ENCODE results near the gene BACE1.

DNA sequence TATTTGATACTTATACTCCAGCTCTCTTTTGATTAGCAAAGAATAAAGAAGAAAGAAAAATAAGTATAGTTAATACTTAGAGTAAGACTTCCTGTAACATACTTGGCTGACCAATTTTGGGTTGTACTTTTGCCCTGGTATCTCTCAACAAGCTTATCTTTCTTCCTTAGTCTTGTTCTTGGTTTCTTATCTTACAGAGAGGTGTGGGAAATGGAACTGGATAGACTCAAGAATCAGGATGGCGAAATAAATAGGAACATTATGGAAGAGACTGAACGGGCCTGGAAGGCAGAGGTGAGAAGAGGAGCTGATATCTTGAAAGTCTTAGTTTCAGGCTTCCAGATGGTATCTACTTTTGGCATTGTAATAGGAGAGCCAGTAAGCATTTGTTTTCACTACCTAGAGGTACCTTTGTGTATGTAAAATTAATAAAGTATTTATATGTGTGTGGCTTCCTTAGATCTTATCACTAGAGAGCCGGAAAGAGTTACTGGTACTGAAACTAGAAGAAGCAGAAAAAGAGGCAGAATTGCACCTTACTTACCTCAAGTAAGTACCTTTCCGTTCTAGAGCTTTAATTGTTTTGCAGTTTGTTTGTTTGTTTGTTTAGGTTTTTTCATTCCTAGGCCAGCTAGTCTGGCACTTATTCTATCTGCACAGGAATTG is 36.2 kb downstream of the BACE1 start:
- no peak for TF ChIP-seq CTCF (IDR thresholded peaks at IDR 0.05)
- no peak for TF ChIP-seq PBX3 (IDR thresholded peaks at IDR 0.05)
- TF ChIP-seq NFIC (IDR thresholded peaks at IDR 0.05; ENCODE audit: borderline replicate concordance) = no peak
- no peak for TF ChIP-seq POLR2AphosphoS5 (IDR thresholded peaks at IDR 0.05; ENCODE audit: low read depth, low read length)
- TF ChIP-seq FOSL2 (IDR thresholded peaks at IDR 0.05; ENCODE audit: borderline replicate concordance, low read depth) = no peak
- TF ChIP-seq SMC3 (IDR thresholded peaks at IDR 0.05; ENCODE audit: low read depth, low read length) = no peak
- no peak for TF ChIP-seq MXI1 (IDR thresholded peaks at IDR 0.05; ENCODE audit: low read depth, low read length)
- TF ChIP-seq EP300 (IDR thresholded peaks at IDR 0.05; ENCODE audit: borderline replicate concordance in 1 of 2, low read depth in 1 of 2, low read length in 1 of 2) = no peak
- TF ChIP-seq SIN3A (IDR thresholded peaks at IDR 0.05; ENCODE audit: borderline replicate concordance, low read depth, low read length) = no peak
- TF ChIP-seq RCOR1 (IDR thresholded peaks at IDR 0.05; ENCODE audit: low read length) = no peak
- no peak for TF ChIP-seq TAF1 (IDR thresholded peaks at IDR 0.05; ENCODE audit: borderline replicate concordance, low read depth, low read length)
- no peak for TF ChIP-seq YY1 (IDR thresholded peaks at IDR 0.05; ENCODE audit: low read depth)

Data from SK-N-SH (cell line).